ENCODE measurements around the gene KIF5B. TPM values are rescaled to one million over a fixed set of nuclear protein-coding genes. Genes with fewer than 3 reads are reported as not detected.
"Not testable (repeated sequence)": the region's sequence is repeated elsewhere in the genome, so short reads cannot be mapped to it uniquely, and the experiment has no call there.

KIF5B gene
- total and polyA plus RNA-seq, 2 donors (not counting 3 experiments of a cell fraction or from before 2014, with no cell fraction given), result 24.7 to 159 TPM

DNA sequence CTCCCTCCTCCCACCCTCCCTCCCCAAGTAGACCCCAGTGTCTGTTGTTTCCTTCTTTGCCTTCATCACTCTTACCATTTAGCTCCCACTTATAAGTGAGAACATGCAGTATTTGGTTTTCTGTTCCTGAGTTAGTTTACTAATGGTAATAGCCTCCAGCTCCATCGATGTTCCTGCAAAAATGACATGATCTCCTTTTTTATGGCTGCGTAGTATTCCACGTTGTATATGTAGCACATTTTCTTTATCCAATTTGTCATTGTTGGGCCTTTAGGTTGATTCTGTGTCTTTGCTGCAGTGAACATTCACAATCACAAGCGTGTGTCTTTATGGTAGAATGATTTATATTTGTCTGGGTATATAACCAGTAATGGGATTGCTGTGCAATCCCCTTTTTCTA, 75.8 kb downstream of the KIF5B start:
- CTCF ChIA-PET, result interaction anchor here (1.5 kb wide), 1 partner anchor 119 kb away, joined by 3 read pairs; no protein-coding TSS in a partner anchor
- no TSS peak for BruUV-seq (replicated peaks)
- intact Hi-C loops (cut with micrococcal nuclease), result no loop called here

DNA sequence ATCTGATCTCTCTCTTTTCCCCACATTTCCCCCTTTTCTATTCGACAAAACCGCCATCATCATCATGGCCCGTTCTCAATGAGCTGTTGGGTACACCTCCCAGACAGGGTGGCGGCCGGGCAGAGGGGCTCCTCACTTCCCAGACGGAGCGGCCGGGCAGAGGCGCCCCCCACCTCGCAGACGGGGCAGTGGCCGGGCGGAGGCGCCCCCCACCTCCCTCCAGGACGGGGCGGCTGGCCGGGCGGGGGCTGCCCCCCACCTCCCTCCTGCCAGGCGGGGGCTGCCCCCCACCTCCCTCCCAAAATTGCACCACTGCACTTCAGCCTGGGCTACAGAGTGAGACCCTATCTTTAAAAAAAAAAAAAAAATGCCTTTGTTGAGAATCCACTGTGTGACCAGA, 77.2 kb downstream of the KIF5B start:
- H3K79me2 ChIP-seq (ENCODE audit: control insufficient read depth, insufficient read depth, low read length); BruUV-seq (replicated peaks); intact Hi-C loops (cut with micrococcal nuclease); CTCF ChIA-PET; H4K20me1 ChIP-seq (replicated peaks; ENCODE audit: control insufficient read depth, extremely low read depth, insufficient read depth, low read length); H3K27me3 ChIP-seq (ENCODE audit: control insufficient read depth in 2 of 2, insufficient read depth in 2 of 2, low read length in 2 of 2); H3K36me3 ChIP-seq (ENCODE audit: control insufficient read depth in 2 of 2, extremely low read depth in 1 of 2, insufficient read depth in 2 of 2, low read length in 2 of 2); DNase-seq (ENCODE audit: low read depth, low spot score); H3K4me3 ChIP-seq (replicated peaks in 1 of 3; ENCODE audit: insufficient read depth in 1 of 3, low read depth in 1 of 3, low read length in 3 of 3); FAIRE-seq; H2AFZ ChIP-seq (ENCODE audit: low read depth, low read length); dilution Hi-C loops (cut with MboI; ENCODE audit: extremely low pct_ligation_motif_present, low sequenced_read_pairs); H3K27ac ChIP-seq (ENCODE audit: insufficient read depth, low read depth, low read length); H3K9ac ChIP-seq (replicated peaks; ENCODE audit: extremely low read depth, insufficient read depth, low read length); H3K9me3 ChIP-seq (replicated peaks; ENCODE audit: control insufficient read depth, insufficient read depth, low read length); POLR2A ChIA-PET; H3K9me1 ChIP-seq (replicated peaks; ENCODE audit: control insufficient read depth, extremely low read depth, insufficient read depth, low read length); H3K4me2 ChIP-seq (ENCODE audit: insufficient read depth, low read length): not testable (repeated sequence)
- H3K4me1 ChIP-seq (ENCODE audit: control insufficient read depth, extremely low read depth, insufficient read depth, low read length), result peaks cover 17% of the 10 kb centered on the region

More for the DNA sequence above, 75.8 kb downstream of the KIF5B start:
- no peaks in the 10 kb centered on the region for H4K20me1 ChIP-seq (replicated peaks; ENCODE audit: control insufficient read depth, extremely low read depth, insufficient read depth, low read length)
- peaks cover 15% of the 10 kb centered on the region for H3K4me1 ChIP-seq (ENCODE audit: control insufficient read depth, extremely low read depth, insufficient read depth, low read length)
- no peaks in the 10 kb centered on the region for H3K27me3 ChIP-seq (ENCODE audit: control insufficient read depth in 2 of 2, insufficient read depth in 2 of 2, low read length in 2 of 2)
- H3K36me3 ChIP-seq (ENCODE audit: control insufficient read depth in 2 of 2, extremely low read depth in 1 of 2, insufficient read depth in 2 of 2, low read length in 2 of 2), result no peaks in the 10 kb centered on the region
- no peak overlapping the region for H3K4me2 ChIP-seq (ENCODE audit: insufficient read depth, low read length)
- no peak for FAIRE-seq
- H3K79me2 ChIP-seq (ENCODE audit: control insufficient read depth, insufficient read depth, low read length), result no peaks in the 10 kb centered on the region
- no peak overlapping the region for H3K9ac ChIP-seq (replicated peaks; ENCODE audit: extremely low read depth, insufficient read depth, low read length)
- DNase-seq (ENCODE audit: low read depth, low spot score), result no peak
- POLR2A ChIA-PET, result no interaction called here
- no peaks in the 10 kb centered on the region for H3K9me1 ChIP-seq (replicated peaks; ENCODE audit: control insufficient read depth, extremely low read depth, insufficient read depth, low read length)
- H3K4me3 ChIP-seq (replicated peaks in 1 of 3; ENCODE audit: insufficient read depth in 1 of 3, low read depth in 1 of 3, low read length in 3 of 3), result no peak overlapping the region
- dilution Hi-C loops (cut with MboI; ENCODE audit: extremely low pct_ligation_motif_present, low sequenced_read_pairs), result no loop called here
- H2AFZ ChIP-seq (ENCODE audit: low read depth, low read length), result no peak overlapping the region
- TF ChIP-seq POLR2AphosphoS5 (IDR thresholded peaks at IDR 0.05; ENCODE audit: insufficient read depth, low read depth, low read length) (no peak), GATA2 (IDR thresholded peaks at IDR 0.05; ENCODE audit: insufficient read depth, insufficient read length, low read depth, low read length) (no peak), JUN (IDR thresholded peaks at IDR 0.05; ENCODE audit: borderline replicate concordance, insufficient read depth, insufficient read length, low read depth) (no peak), POLR2A (IDR thresholded peaks at IDR 0.05; ENCODE audit: low read depth, low read length) (no peak), MYC (IDR thresholded peaks at IDR 0.05; ENCODE audit: low read depth, low read length) (no peak), FOS (IDR thresholded peaks at IDR 0.05; ENCODE audit: borderline replicate concordance, insufficient read depth, low read length) (no peak), EZH2 (IDR thresholded peaks at IDR 0.05; ENCODE audit: borderline replicate concordance, low read depth, low read length, severe bottlenecking) (no peak)
- TF ChIP-seq, protein P1, sequence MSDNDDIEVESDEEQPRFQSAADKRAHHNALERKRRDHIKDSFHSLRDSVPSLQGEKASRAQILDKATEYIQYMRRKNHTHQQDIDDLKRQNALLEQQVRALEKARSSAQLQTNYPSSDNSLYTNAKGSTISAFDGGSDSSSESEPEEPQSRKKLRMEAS (IDR thresholded peaks at IDR 0.05; ENCODE audit: insufficient read depth, insufficient read length), result no peak
- TF ChIP-seq, protein P2, sequence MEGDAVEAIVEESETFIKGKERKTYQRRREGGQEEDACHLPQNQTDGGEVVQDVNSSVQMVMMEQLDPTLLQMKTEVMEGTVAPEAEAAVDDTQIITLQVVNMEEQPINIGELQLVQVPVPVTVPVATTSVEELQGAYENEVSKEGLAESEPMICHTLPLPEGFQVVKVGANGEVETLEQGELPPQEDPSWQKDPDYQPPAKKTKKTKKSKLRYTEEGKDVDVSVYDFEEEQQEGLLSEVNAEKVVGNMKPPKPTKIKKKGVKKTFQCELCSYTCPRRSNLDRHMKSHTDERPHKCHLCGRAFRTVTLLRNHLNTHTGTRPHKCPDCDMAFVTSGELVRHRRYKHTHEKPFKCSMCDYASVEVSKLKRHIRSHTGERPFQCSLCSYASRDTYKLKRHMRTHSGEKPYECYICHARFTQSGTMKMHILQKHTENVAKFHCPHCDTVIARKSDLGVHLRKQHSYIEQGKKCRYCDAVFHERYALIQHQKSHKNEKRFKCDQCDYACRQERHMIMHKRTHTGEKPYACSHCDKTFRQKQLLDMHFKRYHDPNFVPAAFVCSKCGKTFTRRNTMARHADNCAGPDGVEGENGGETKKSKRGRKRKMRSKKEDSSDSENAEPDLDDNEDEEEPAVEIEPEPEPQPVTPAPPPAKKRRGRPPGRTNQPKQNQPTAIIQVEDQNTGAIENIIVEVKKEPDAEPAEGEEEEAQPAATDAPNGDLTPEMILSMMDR (IDR thresholded peaks at IDR 0.05; ENCODE audit: extremely low read depth in 1 of 2, insufficient read depth in 1 of 2, low read depth in 1 of 2, low read length in 2 of 2), result no peak
- H3K27ac ChIP-seq (ENCODE audit: insufficient read depth, low read depth, low read length), result no peak overlapping the region
- H3K9me3 ChIP-seq (replicated peaks; ENCODE audit: control insufficient read depth, insufficient read depth, low read length), result no peaks in the 10 kb centered on the region
